HepG2 (cell line): ENCODE data around the gene EMC10. TPM values are rescaled to one million over a fixed set of nuclear protein-coding genes. Genes with fewer than 3 reads are reported as not detected.

Experiments used
- ATAC-seq: fragments of 200-7000 bp; cut with Tn5 transposase; 3 replicates; pipeline ENCODE4 v1.9.1; 2020; ENCODE audit warnings: mild to moderate bottlenecking, moderate library complexity
- BruUV-seq: library from RNA; stranded (reverse); fragments of 400-500 nt; replicated peaks from 2 replicates; lab custom pipeline; 2021; lab: Mats Ljungman, UMichigan
- CTCF ChIA-PET: fragments of 300-600 bp; formaldehyde crosslinking; extraction: SDS; loops from one replicate; lab custom pipeline; 2021; ENCODE audit warnings: low total read pairs, inconsistent platforms, low intra/inter-chr PET ratio; lab: Yijun Ruan, JAX
- POLR2A ChIA-PET: fragments of 350-600 bp; sonication (Branson Sonifier 250); formaldehyde crosslinking; loops from one replicate; lab custom pipeline; 2020; ENCODE audit warnings: antibody characterized with exemption, inconsistent platforms; lab: Yijun Ruan, JAX
- DNase-seq: peaks from one replicate; pipeline ENCODE4 v3.0.0-alpha.2; 2015; ENCODE audit warnings: low spot score
- FAIRE-seq: peaks from 3 replicates; lab custom pipeline; 2011; peaks lifted over from hg19 to GRCh38; lab: Jason Lieb, UNC
- H2AFZ ChIP-seq: one replicate; pipeline ENCODE4 v1.6.1; 2011; ENCODE audit warnings: low read length, inconsistent platforms
- H3K27ac ChIP-seq: fragments of 300-600 bp; 3 replicates; pipeline ENCODE4 v1.8.0; 2011; ENCODE audit warnings: mixed run types, mild to moderate bottlenecking, mixed read lengths, low read length, inconsistent platforms; ENCODE audit not compliant: insufficient read depth; ENCODE audit errors: extremely low read length
- H3K27me3 ChIP-seq, 2 experiments: fragments of 200-600 bp in 1 of 2; 2 replicates in 1 of 2; 3 replicates in 1 of 2; pipeline versions ENCODE4 v1.6.0 to v1.8.0; 2011; ENCODE audit warnings: low read length in 2 of 2, mild to moderate bottlenecking in 2 of 2, moderate library complexity in 2 of 2, inconsistent platforms in 1 of 2; ENCODE audit not compliant: insufficient read depth in 2 of 2, control insufficient read depth in 1 of 2
- H3K36me3 ChIP-seq, 2 experiments: fragments of 200-600 bp in 1 of 2; replicated peaks in 1 of 2; 2 replicates in 1 of 2; 3 replicates in 1 of 2; pipeline versions ENCODE4 v1.5.1 to v1.8.0; 2011; ENCODE audit warnings: low read length in 2 of 2, inconsistent platforms in 1 of 2; ENCODE audit not compliant: insufficient read depth in 2 of 2, control insufficient read depth in 1 of 2
- H3K4me1 ChIP-seq: 2 replicates; pipeline ENCODE4 v1.5.1; 2012; ENCODE audit warnings: low read length, inconsistent platforms; ENCODE audit not compliant: insufficient read depth
- H3K4me2 ChIP-seq: 2 replicates; pipeline ENCODE4 v1.6.0; 2011; ENCODE audit warnings: low read depth, low read length, inconsistent platforms
- H3K4me3 ChIP-seq, 3 experiments: fragments of 200-600 bp in 1 of 3; sonication (generic), shearing (Covaris generic) in 1 of 3; replicated peaks in 1 of 3; 2 replicates each; pipeline ENCODE4 v1.5.1; 2011 to 2016; ENCODE audit warnings: low read length in 3 of 3, inconsistent platforms in 2 of 3, low read depth in 2 of 3, mild to moderate bottlenecking in 2 of 3, control low read depth in 1 of 3, mixed read lengths in 1 of 3; ENCODE audit not compliant: insufficient read depth in 1 of 3
- H3K79me2 ChIP-seq: one replicate; pipeline ENCODE4 v1.6.1; 2011; ENCODE audit warnings: low read length, inconsistent platforms; ENCODE audit not compliant: insufficient read depth
- H3K9ac ChIP-seq: 2 replicates; pipeline ENCODE4 v1.6.0; 2011; ENCODE audit warnings: mild to moderate bottlenecking, low read depth, low read length, inconsistent platforms; ENCODE audit not compliant: insufficient read depth
- H3K9me3 ChIP-seq: 2 replicates; pipeline ENCODE4 v1.5.1; 2012; ENCODE audit warnings: mild to moderate bottlenecking, low read length
- H4K20me1 ChIP-seq: 2 replicates; pipeline ENCODE4 v1.6.0; 2011; ENCODE audit warnings: inconsistent platforms, mild to moderate bottlenecking, low read length, moderate library complexity; ENCODE audit not compliant: insufficient read depth
- CHD4 ChIP-seq: fragments of 200-600 bp; sonication (generic); IDR thresholded peaks from 2 replicates; pipeline ENCODE4 v1.7.0; 2017; ENCODE audit warnings: mild to moderate bottlenecking, low read length, borderline replicate concordance
- GMEB2 ChIP-seq: IDR thresholded peaks from 2 replicates; pipeline ENCODE4 v1.6.1; 2016; ENCODE audit warnings: missing biosample characterization, missing genetic modification reagents, low read depth
- LCORL ChIP-seq, 2 experiments: fragments of 450-650 bp in 1 of 2; sonication (generic) in 1 of 2; formaldehyde crosslinking in 1 of 2; IDR thresholded peaks; 2 replicates each; pipeline versions ENCODE4 v1.5.0 to v1.6.1; 2017 to 2020; ENCODE audit warnings: antibody characterized with exemption in 1 of 2, missing genetic modification reagents in 1 of 2
- U2AF2 ChIP-seq: fragments of 200-400 bp; formaldehyde crosslinking; IDR thresholded peaks from 2 replicates; pipeline ENCODE4 v1.6.1; 2017; ENCODE audit warnings: low read depth, mild to moderate bottlenecking, low read length
- ZNF354B ChIP-seq: sonication (generic); formaldehyde crosslinking; IDR thresholded peaks from 2 replicates; pipeline ENCODE4 v1.8.0; 2022; ENCODE audit warnings: mild to moderate bottlenecking, missing genetic modification reagents
- ZNF441 ChIP-seq: sonication (generic); formaldehyde crosslinking; IDR thresholded peaks from 2 replicates; pipeline ENCODE4 v1.7.0; 2021; ENCODE audit warnings: missing genetic modification reagents, borderline replicate concordance
- ZNF773 ChIP-seq: sonication (generic); formaldehyde crosslinking; IDR thresholded peaks from 2 replicates; pipeline ENCODE4 v1.4.0; 2020; ENCODE audit warnings: missing genetic modification reagents, borderline replicate concordance
- ZNF788 ChIP-seq: sonication (generic); formaldehyde crosslinking; IDR thresholded peaks from 2 replicates; pipeline ENCODE4 v1.5.0; 2020; ENCODE audit warnings: mild to moderate bottlenecking, missing genetic modification reagents, borderline replicate concordance
- ZNF839 ChIP-seq: sonication (generic); formaldehyde crosslinking; IDR thresholded peaks from 2 replicates; pipeline ENCODE4 v1.4.0; 2020; ENCODE audit warnings: missing genetic modification reagents, mild to moderate bottlenecking, borderline replicate concordance
- ZSCAN20 ChIP-seq: sonication (generic); formaldehyde crosslinking; IDR thresholded peaks from 2 replicates; pipeline ENCODE4 v1.4.0; 2020; ENCODE audit warnings: missing genetic modification reagents, mild to moderate bottlenecking, borderline replicate concordance
- ZSCAN9 ChIP-seq: IDR thresholded peaks from 2 replicates; pipeline ENCODE4 v1.6.1; 2016; ENCODE audit warnings: borderline replicate concordance
- WGBS: methylation state at CpG from one replicate; pipeline ENCODE4 v1.1.6; 2017; ENCODE audit warnings: low lambda C conversion rate; 5-methylcytosine and 5-hydroxymethylcytosine counted together
- in situ Hi-C: cut with HindIII; loops from 2 replicates; pipeline ENCODE4 v1.10.0; 2017; ENCODE audit warnings: low pct_unique_long_range_greater_than_20kb; ENCODE audit not compliant: extremely low pct_ligation_motif_present
- intact Hi-C: fragments of 100-400 bp; cut with micrococcal nuclease; formaldehyde crosslinking; loops from one replicate; pipeline ENCODE4 v1.10.0; 2022; ENCODE audit not compliant: unreplicated experiment
- polyA plus RNA-seq, 8 experiments: library from polyadenylated mRNA; depleted of rRNA in 3 of 8; stranded (reverse) in 7 of 8; unstranded in 1 of 8; fragments of >200 nt; fragmentation: Illumina TruSeq in 4 of 8; extraction: Trizol in 4 of 8; gene quantifications; 2 replicates each; pipeline versions ENCODE4 v1.2.1 to v1.2.3, GENCODE V29; 2011 to 2016; ENCODE audit warnings: low read depth in 4 of 8, missing spikeins in 1 of 8, mixed read lengths in 1 of 8; ENCODE audit not compliant: insufficient read depth in 1 of 8
- total RNA-seq, 5 experiments: library from RNA; depleted of rRNA; stranded (reverse); fragments of >200 nt; fragmentation: Illumina TruSeq; extraction: Trizol; gene quantifications; 2 replicates each; pipeline ENCODE4 v1.2.3, GENCODE V29; 2016; ENCODE audit warnings: low read depth in 1 of 5
- TF ChIP-seq, protein P1 (sequence below): sonication (generic); formaldehyde crosslinking; IDR thresholded peaks from 2 replicates; pipeline ENCODE4 v1.9.0; 2022; ENCODE audit warnings: missing genetic modification reagents, mild to moderate bottlenecking, borderline replicate concordance
- TF ChIP-seq, protein P2 (sequence below): sonication (generic); formaldehyde crosslinking; conservative IDR thresholded peaks from 2 replicates; pipeline ENCODE4 v1.4.0; 2020; ENCODE audit warnings: mild to moderate bottlenecking, missing genetic modification reagents, moderate library complexity

Gene EMC10
- total and polyA plus RNA-seq, 2 of the 13 experiments (the other 11 are each of a cell fraction or from before 2014, with no cell fraction given) = not detected

DNA sequence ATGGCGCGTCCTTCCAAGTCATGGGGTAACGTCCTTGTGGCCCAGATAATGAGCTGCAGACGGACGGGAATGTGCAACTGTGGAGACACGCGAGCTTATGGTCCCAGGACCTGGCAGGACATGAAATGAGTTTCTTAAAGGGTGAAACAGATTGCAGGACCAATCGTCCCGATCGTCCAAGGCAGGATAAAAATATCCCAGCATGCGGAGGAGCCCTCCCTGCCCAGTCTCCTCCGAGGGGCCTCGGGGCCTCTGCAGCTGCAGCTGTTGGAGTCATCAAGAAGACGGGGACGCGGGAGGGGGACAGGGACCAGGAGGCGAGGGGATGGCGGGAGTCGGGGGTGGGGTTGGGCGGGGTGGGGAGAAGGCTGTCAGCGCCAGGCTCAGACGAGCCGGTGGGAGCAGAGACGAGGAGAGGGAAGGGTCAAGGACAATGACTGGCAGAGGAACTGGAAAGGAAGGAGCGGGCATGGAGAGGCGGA, 14.7 kb downstream of the EMC10 start:
- in situ Hi-C loops = no loop called here
- H3K9ac ChIP-seq = no peak overlapping the region
- H2AFZ ChIP-seq = no peak overlapping the region
- H4K20me1 ChIP-seq = no peaks in the 10 kb centered on the region
- H3K4me2 ChIP-seq = no peak overlapping the region
- ATAC-seq (no peak), DNase-seq (no peak), FAIRE-seq (no peak)
- WGBS = 36% methylated on average over 23 of the region's 26 CpGs
- H3K79me2 ChIP-seq = no peaks in the 10 kb centered on the region
- intact Hi-C loops = no loop called here
- no peaks in the 10 kb centered on the region for H3K36me3 ChIP-seq
- ChIA-PET POLR2A (no interaction called here), CTCF (no interaction called here)
- BruUV-seq = no TSS peak
- peaks cover 11% of the 10 kb centered on the region for H3K9me3 ChIP-seq
- no peak overlapping the region for H3K27ac ChIP-seq
- H3K27me3 ChIP-seq = peaks cover 8 to 30% of the 10 kb centered on the region in 2 experiments; a peak in 3 of 5 replicates
- H3K4me1 ChIP-seq = no peaks in the 10 kb centered on the region
- no peak overlapping the region for H3K4me3 ChIP-seq
- TF ChIP-seq ZNF441 (CRISPR knock-in tag) (no peak), ZNF354B (no peak), LCORL (IDR thresholded peaks at IDR 0.05) (no peak), LCORL (CRISPR knock-in tag; IDR thresholded peaks at IDR 0.05) (no peak), GMEB2 (CRISPR knock-in tag) (no peak), ZNF773 (CRISPR knock-in tag) (no peak), ZSCAN20 (CRISPR knock-in tag) (no peak), ZNF839 (CRISPR knock-in tag) (no peak), U2AF2 (no peak), ZSCAN9 (CRISPR knock-in tag) (no peak), ZNF788 (no peak), CHD4 (no peak)
- TF ChIP-seq, protein P1, sequence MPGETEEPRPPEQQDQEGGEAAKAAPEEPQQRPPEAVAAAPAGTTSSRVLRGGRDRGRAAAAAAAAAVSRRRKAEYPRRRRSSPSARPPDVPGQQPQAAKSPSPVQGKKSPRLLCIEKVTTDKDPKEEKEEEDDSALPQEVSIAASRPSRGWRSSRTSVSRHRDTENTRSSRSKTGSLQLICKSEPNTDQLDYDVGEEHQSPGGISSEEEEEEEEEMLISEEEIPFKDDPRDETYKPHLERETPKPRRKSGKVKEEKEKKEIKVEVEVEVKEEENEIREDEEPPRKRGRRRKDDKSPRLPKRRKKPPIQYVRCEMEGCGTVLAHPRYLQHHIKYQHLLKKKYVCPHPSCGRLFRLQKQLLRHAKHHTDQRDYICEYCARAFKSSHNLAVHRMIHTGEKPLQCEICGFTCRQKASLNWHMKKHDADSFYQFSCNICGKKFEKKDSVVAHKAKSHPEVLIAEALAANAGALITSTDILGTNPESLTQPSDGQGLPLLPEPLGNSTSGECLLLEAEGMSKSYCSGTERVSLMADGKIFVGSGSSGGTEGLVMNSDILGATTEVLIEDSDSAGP (CRISPR knock-in tag) = no peak
- TF ChIP-seq, protein P2, sequence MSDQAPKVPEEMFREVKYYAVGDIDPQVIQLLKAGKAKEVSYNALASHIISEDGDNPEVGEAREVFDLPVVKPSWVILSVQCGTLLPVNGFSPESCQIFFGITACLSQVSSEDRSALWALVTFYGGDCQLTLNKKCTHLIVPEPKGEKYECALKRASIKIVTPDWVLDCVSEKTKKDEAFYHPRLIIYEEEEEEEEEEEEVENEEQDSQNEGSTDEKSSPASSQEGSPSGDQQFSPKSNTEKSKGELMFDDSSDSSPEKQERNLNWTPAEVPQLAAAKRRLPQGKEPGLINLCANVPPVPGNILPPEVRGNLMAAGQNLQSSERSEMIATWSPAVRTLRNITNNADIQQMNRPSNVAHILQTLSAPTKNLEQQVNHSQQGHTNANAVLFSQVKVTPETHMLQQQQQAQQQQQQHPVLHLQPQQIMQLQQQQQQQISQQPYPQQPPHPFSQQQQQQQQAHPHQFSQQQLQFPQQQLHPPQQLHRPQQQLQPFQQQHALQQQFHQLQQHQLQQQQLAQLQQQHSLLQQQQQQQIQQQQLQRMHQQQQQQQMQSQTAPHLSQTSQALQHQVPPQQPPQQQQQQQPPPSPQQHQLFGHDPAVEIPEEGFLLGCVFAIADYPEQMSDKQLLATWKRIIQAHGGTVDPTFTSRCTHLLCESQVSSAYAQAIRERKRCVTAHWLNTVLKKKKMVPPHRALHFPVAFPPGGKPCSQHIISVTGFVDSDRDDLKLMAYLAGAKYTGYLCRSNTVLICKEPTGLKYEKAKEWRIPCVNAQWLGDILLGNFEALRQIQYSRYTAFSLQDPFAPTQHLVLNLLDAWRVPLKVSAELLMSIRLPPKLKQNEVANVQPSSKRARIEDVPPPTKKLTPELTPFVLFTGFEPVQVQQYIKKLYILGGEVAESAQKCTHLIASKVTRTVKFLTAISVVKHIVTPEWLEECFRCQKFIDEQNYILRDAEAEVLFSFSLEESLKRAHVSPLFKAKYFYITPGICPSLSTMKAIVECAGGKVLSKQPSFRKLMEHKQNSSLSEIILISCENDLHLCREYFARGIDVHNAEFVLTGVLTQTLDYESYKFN (CRISPR knock-in tag) = no peak
